ENCODE measurements around the gene IL1B. TPM values are rescaled to one million over a fixed set of nuclear protein-coding genes. Genes with fewer than 3 reads are reported as not detected.

The IL1B gene
- polyA plus RNA-seq, 1 of the 3 experiments (the other 2 are of a cell fraction), result 0.25 TPM

DNA sequence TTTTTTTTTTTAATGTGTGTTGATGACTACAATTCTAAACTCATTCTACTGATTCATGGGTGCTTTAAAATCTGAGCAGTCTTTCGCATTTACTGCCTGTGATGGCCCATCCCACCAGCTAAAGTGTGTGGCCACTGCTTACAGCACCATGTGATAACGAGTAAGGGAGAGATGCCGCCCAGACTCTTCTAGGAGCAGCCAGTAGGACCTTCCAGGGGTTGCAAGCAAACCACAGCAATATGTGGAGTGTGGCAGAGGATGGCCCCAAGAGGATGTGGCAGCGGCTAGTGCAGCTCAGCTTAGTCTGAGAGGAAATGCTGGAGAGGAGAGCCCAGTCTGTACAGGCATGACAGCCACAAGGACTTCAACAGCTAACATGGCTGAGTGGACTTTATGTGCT is 14.9 kb downstream of the IL1B start:
- no peaks in the 10 kb centered on the region for H3K36me3 ChIP-seq (replicated peaks in 1 of 2; ENCODE audit: control insufficient read depth in 1 of 2, insufficient read depth in 2 of 2, low read length in 1 of 2)
- TF ChIP-seq, protein P1, sequence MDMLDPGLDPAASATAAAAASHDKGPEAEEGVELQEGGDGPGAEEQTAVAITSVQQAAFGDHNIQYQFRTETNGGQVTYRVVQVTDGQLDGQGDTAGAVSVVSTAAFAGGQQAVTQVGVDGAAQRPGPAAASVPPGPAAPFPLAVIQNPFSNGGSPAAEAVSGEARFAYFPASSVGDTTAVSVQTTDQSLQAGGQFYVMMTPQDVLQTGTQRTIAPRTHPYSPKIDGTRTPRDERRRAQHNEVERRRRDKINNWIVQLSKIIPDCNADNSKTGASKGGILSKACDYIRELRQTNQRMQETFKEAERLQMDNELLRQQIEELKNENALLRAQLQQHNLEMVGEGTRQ (IDR thresholded peaks at IDR 0.05; ENCODE audit: borderline replicate concordance, low read depth, low read length), result no peak
- no peak for TF ChIP-seq NRF1 (IDR thresholded peaks at IDR 0.05; ENCODE audit: low read depth, low read length)
- no peak for TF ChIP-seq GABPA (IDR thresholded peaks at IDR 0.05; ENCODE audit: low read depth)
- TF ChIP-seq ELF1 (IDR thresholded peaks at IDR 0.05), result no peak
- TF ChIP-seq RAD21 (IDR thresholded peaks at IDR 0.05; ENCODE audit: low read length), result no peak
- TF ChIP-seq, protein P2, sequence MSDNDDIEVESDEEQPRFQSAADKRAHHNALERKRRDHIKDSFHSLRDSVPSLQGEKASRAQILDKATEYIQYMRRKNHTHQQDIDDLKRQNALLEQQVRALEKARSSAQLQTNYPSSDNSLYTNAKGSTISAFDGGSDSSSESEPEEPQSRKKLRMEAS (IDR thresholded peaks at IDR 0.05; ENCODE audit: low read depth), result no peak
- TF ChIP-seq EZH2phosphoT487 (IDR thresholded peaks at IDR 0.05; ENCODE audit: borderline replicate concordance, low read depth), result no peak
- TF ChIP-seq EP300 (IDR thresholded peaks at IDR 0.05; ENCODE audit: borderline replicate concordance in 1 of 2, low read depth in 1 of 2, low read length in 1 of 2), result no peak
- TF ChIP-seq FOSL2 (IDR thresholded peaks at IDR 0.05; ENCODE audit: borderline replicate concordance, low read depth), result no peak
- TF ChIP-seq, protein P3, sequence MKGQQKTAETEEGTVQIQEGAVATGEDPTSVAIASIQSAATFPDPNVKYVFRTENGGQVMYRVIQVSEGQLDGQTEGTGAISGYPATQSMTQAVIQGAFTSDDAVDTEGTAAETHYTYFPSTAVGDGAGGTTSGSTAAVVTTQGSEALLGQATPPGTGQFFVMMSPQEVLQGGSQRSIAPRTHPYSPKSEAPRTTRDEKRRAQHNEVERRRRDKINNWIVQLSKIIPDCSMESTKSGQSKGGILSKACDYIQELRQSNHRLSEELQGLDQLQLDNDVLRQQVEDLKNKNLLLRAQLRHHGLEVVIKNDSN (IDR thresholded peaks at IDR 0.05; ENCODE audit: borderline replicate concordance, low read depth), result no peak
- TF ChIP-seq YY1 (IDR thresholded peaks at IDR 0.05; ENCODE audit: low read depth), result no peak
- TF ChIP-seq FOXM1 (IDR thresholded peaks at IDR 0.05; ENCODE audit: low read depth), result no peak
- TF ChIP-seq MEF2A (IDR thresholded peaks at IDR 0.05; ENCODE audit: borderline replicate concordance, low read depth), result no peak
- TF ChIP-seq, protein P4, sequence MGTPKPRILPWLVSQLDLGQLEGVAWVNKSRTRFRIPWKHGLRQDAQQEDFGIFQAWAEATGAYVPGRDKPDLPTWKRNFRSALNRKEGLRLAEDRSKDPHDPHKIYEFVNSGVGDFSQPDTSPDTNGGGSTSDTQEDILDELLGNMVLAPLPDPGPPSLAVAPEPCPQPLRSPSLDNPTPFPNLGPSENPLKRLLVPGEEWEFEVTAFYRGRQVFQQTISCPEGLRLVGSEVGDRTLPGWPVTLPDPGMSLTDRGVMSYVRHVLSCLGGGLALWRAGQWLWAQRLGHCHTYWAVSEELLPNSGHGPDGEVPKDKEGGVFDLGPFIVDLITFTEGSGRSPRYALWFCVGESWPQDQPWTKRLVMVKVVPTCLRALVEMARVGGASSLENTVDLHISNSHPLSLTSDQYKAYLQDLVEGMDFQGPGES (IDR thresholded peaks at IDR 0.05; ENCODE audit: low read depth, low read length), result no peak
- no peak overlapping the region for H3K4me3 ChIP-seq (ENCODE audit: low read depth in 2 of 2, low read length in 1 of 2)
- H3F3A ChIP-seq (replicated peaks; ENCODE audit: insufficient read depth), result no peaks in the 10 kb centered on the region
- WGBS (ENCODE audit: low lambda C conversion rate), result 78% methylated on average over 4 of the region's 4 CpGs
- H3K79me2 ChIP-seq (ENCODE audit: insufficient read depth), result no peaks in the 10 kb centered on the region
- POLR2A ChIA-PET, result no interaction called here
- no peaks in the 10 kb centered on the region for H3K9me3 ChIP-seq
- no peak overlapping the region for H3K27ac ChIP-seq (ENCODE audit: low read depth in 2 of 2, low read length in 1 of 2)
- no peak for DNase-seq
- no peaks in the 10 kb centered on the region; a peak in 1 of 4 replicates for H3K4me1 ChIP-seq (ENCODE audit: control insufficient read depth in 1 of 2, insufficient read depth in 2 of 2, low read depth in 1 of 2, low read length in 1 of 2)
- no peak overlapping the region for H2AFZ ChIP-seq (ENCODE audit: low read depth)
- CTCF ChIA-PET, result no interaction called here
- H3K9me2 ChIP-seq, result no peaks in the 10 kb centered on the region
- no peaks in the 10 kb centered on the region for H4K20me1 ChIP-seq (ENCODE audit: insufficient read depth)
- H3K4me2 ChIP-seq, result no peak overlapping the region
- no peak overlapping the region for H3K9ac ChIP-seq
- no peaks in the 10 kb centered on the region for H3K27me3 ChIP-seq (ENCODE audit: insufficient read depth)

GRCh38 chr2:112821142-112821541 is 15.4 kb downstream of the IL1B start:
- Histone ChIP-seq H3K9me2 (no peaks in the 10 kb centered on the region), H3K36me3 (replicated peaks in 1 of 2; ENCODE audit: control insufficient read depth in 1 of 2, insufficient read depth in 2 of 2, low read length in 1 of 2) (no peaks in the 10 kb centered on the region), H3K27ac (ENCODE audit: low read depth in 2 of 2, low read length in 1 of 2) (no peak overlapping the region), H3F3A (replicated peaks; ENCODE audit: insufficient read depth) (no peaks in the 10 kb centered on the region), H3K4me3 (ENCODE audit: low read depth in 2 of 2, low read length in 1 of 2) (no peak overlapping the region), H3K9ac (no peak overlapping the region), H4K20me1 (ENCODE audit: insufficient read depth) (no peaks in the 10 kb centered on the region), H3K4me2 (no peak overlapping the region), H2AFZ (ENCODE audit: low read depth) (no peak overlapping the region), H3K4me1 (ENCODE audit: control insufficient read depth in 1 of 2, insufficient read depth in 2 of 2, low read depth in 1 of 2, low read length in 1 of 2) (no peaks in the 10 kb centered on the region; a peak in 1 of 4 replicates), H3K27me3 (ENCODE audit: insufficient read depth) (no peaks in the 10 kb centered on the region), H3K9me3 (no peaks in the 10 kb centered on the region), H3K79me2 (ENCODE audit: insufficient read depth) (no peaks in the 10 kb centered on the region)
- ChIA-PET CTCF (no interaction called here), POLR2A (no interaction called here)
- TF ChIP-seq, protein P1 (IDR thresholded peaks at IDR 0.05; ENCODE audit: borderline replicate concordance, low read depth, low read length), result no peak
- TF ChIP-seq RXRA (IDR thresholded peaks at IDR 0.05; ENCODE audit: borderline replicate concordance, low read depth), result no peak
- no peak for TF ChIP-seq ELF1 (IDR thresholded peaks at IDR 0.05)
- no peak for TF ChIP-seq FOXM1 (IDR thresholded peaks at IDR 0.05; ENCODE audit: low read depth)
- no peak for TF ChIP-seq YY1 (IDR thresholded peaks at IDR 0.05; ENCODE audit: low read depth)
- no peak for TF ChIP-seq TAF1 (IDR thresholded peaks at IDR 0.05; ENCODE audit: borderline replicate concordance, low read depth, low read length)
- no peak for TF ChIP-seq FOXJ3 (CRISPR knock-in tag; IDR thresholded peaks at IDR 0.05)
- WGBS (ENCODE audit: low lambda C conversion rate), result 55% methylated on average over 5 of the region's 5 CpGs
- DNase-seq, result no peak
